ENCODE measurements around the gene DIS3L2. TPM values are rescaled to one million over a fixed set of nuclear protein-coding genes. Genes with fewer than 3 reads are reported as not detected.
"Not testable (repeated sequence)": the region's sequence is repeated elsewhere in the genome, so short reads cannot be mapped to it uniquely, and the experiment has no call there.

The DIS3L2 gene
- total and polyA plus RNA-seq, 5 donors from 2014 or later: 10.9 to 76.9 (median 21.0) TPM

GRCh38 chr2:232330068-232330999 is 368.8 kb downstream of the DIS3L2 start:
- H3K36me3 Mint-ChIP-seq: no peaks in the 10 kb centered on the region
- H3K27me3 Mint-ChIP-seq: no peaks in the 10 kb centered on the region
- H3K4me1 Mint-ChIP-seq: peaks cover 0 to 9% (median 5%) of the 10 kb centered on the region in 4 donors

GRCh38 chr2:232331061-232331460 is 369.5 kb downstream of the DIS3L2 start:
- DNase-seq; H3K4me1 Mint-ChIP-seq; H3K4me3 ChIP-seq (ENCODE audit: low read depth, low read length); H3K27me3 Mint-ChIP-seq; H3K27me3 ChIP-seq (ENCODE audit: control insufficient read depth, insufficient read depth, low read length); H3K4me3 Mint-ChIP-seq; H3K9me3 ChIP-seq (ENCODE audit: control insufficient read depth in 2 of 2, low read length in 2 of 2); H3K9me3 Mint-ChIP-seq; ATAC-seq (ENCODE audit: low read depth in 2 of 2); H3K27ac Mint-ChIP-seq; H3K36me3 Mint-ChIP-seq; H3K4me1 ChIP-seq (ENCODE audit: control insufficient read depth, insufficient read depth, low read length, poor library complexity, severe bottlenecking); H3K36me3 ChIP-seq (ENCODE audit: control insufficient read depth, insufficient read depth, low read length); H3K27ac ChIP-seq (ENCODE audit: insufficient read depth, low read length, poor library complexity, severe bottlenecking): not testable (repeated sequence)

More at GRCh38 chr2:232330068-232330999, 368.8 kb downstream of the DIS3L2 start:
- H3K4me3 ChIP-seq (ENCODE audit: low read depth, low read length): no peak overlapping the region
- Mint-ChIP-seq H3K9me3 (no peaks in the 10 kb centered on the region), H3K4me3 (no peak overlapping the region), H3K27ac (no peak overlapping the region)
- ATAC-seq (ENCODE audit: low read depth in 2 of 2) (no peak), DNase-seq (no peak)
- no peaks in the 10 kb centered on the region for H3K27me3 ChIP-seq (ENCODE audit: control insufficient read depth, insufficient read depth, low read length)
- H3K9me3 ChIP-seq (ENCODE audit: control insufficient read depth in 2 of 2, low read length in 2 of 2): no peaks in the 10 kb centered on the region
- peaks cover 6% of the 10 kb centered on the region for H3K4me1 ChIP-seq (ENCODE audit: control insufficient read depth, insufficient read depth, low read length, poor library complexity, severe bottlenecking)
- H3K27ac ChIP-seq (ENCODE audit: insufficient read depth, low read length, poor library complexity, severe bottlenecking): no peak overlapping the region
- no peaks in the 10 kb centered on the region for H3K36me3 ChIP-seq (ENCODE audit: control insufficient read depth, insufficient read depth, low read length)

- H3K4me1 Mint-ChIP-seq; H3K27ac Mint-ChIP-seq; H3K4me1 ChIP-seq (ENCODE audit: control insufficient read depth, insufficient read depth, low read length, poor library complexity, severe bottlenecking); H3K9me3 Mint-ChIP-seq; H3K27ac ChIP-seq (ENCODE audit: insufficient read depth, low read length, poor library complexity, severe bottlenecking); H3K27me3 ChIP-seq (ENCODE audit: control insufficient read depth, insufficient read depth, low read length); ATAC-seq (ENCODE audit: low read depth in 2 of 2); H3K4me3 ChIP-seq (ENCODE audit: low read depth, low read length); H3K36me3 Mint-ChIP-seq; DNase-seq; H3K9me3 ChIP-seq (ENCODE audit: control insufficient read depth in 2 of 2, low read length in 2 of 2); H3K27me3 Mint-ChIP-seq; H3K4me3 Mint-ChIP-seq; H3K36me3 ChIP-seq (ENCODE audit: control insufficient read depth, insufficient read depth, low read length): not testable (repeated sequence)
Measured at GRCh38 chr2:232331641-232332040, 370.1 kb downstream of the DIS3L2 start.

GRCh38 chr2:232332244-232332939 is 370.9 kb downstream of the DIS3L2 start:
- not testable (repeated sequence) for H3K9me3 Mint-ChIP-seq; H3K4me1 ChIP-seq (ENCODE audit: control insufficient read depth, insufficient read depth, low read length, poor library complexity, severe bottlenecking); H3K4me3 Mint-ChIP-seq; H3K27me3 ChIP-seq (ENCODE audit: control insufficient read depth, insufficient read depth, low read length); H3K27ac ChIP-seq (ENCODE audit: insufficient read depth, low read length, poor library complexity, severe bottlenecking); H3K27ac Mint-ChIP-seq; H3K36me3 Mint-ChIP-seq; H3K4me3 ChIP-seq (ENCODE audit: low read depth, low read length); H3K27me3 Mint-ChIP-seq; H3K9me3 ChIP-seq (ENCODE audit: control insufficient read depth in 2 of 2, low read length in 2 of 2); ATAC-seq (ENCODE audit: low read depth in 2 of 2); H3K4me1 Mint-ChIP-seq; H3K36me3 ChIP-seq (ENCODE audit: control insufficient read depth, insufficient read depth, low read length); DNase-seq

GRCh38 chr2:232332940-232333259 is 371.4 kb downstream of the DIS3L2 start:
- no peaks in the 10 kb centered on the region for H3K36me3 ChIP-seq (ENCODE audit: control insufficient read depth, insufficient read depth, low read length)
- no peak overlapping the region for H3K27ac ChIP-seq (ENCODE audit: insufficient read depth, low read length, poor library complexity, severe bottlenecking)
- Mint-ChIP-seq H3K27ac (no peak overlapping the region), H3K36me3 (no peaks in the 10 kb centered on the region), H3K9me3 (no peaks in the 10 kb centered on the region), H3K4me3 (no peak overlapping the region), H3K4me1 (no peaks in the 10 kb centered on the region), H3K27me3 (no peaks in the 10 kb centered on the region)
- H3K4me3 ChIP-seq (ENCODE audit: low read depth, low read length): no peak overlapping the region
- DNase-seq (no peak), ATAC-seq (ENCODE audit: low read depth in 2 of 2) (no peak)
- no peaks in the 10 kb centered on the region for H3K27me3 ChIP-seq (ENCODE audit: control insufficient read depth, insufficient read depth, low read length)
- H3K9me3 ChIP-seq (ENCODE audit: control insufficient read depth in 2 of 2, low read length in 2 of 2): no peaks in the 10 kb centered on the region
- no peaks in the 10 kb centered on the region for H3K4me1 ChIP-seq (ENCODE audit: control insufficient read depth, insufficient read depth, low read length, poor library complexity, severe bottlenecking)

- H3K36me3 Mint-ChIP-seq: no peaks in the 10 kb centered on the region
- DNase-seq: no peak
- Histone ChIP-seq H3K4me3 (ENCODE audit: low read depth, low read length) (no peak overlapping the region), H3K27me3 (ENCODE audit: control insufficient read depth, insufficient read depth, low read length) (no peaks in the 10 kb centered on the region), H3K4me1 (ENCODE audit: control insufficient read depth, insufficient read depth, low read length, poor library complexity, severe bottlenecking) (no peaks in the 10 kb centered on the region), H3K27ac (ENCODE audit: insufficient read depth, low read length, poor library complexity, severe bottlenecking) (no peak overlapping the region), H3K9me3 (ENCODE audit: control insufficient read depth in 2 of 2, low read length in 2 of 2) (no peaks in the 10 kb centered on the region), H3K36me3 (ENCODE audit: control insufficient read depth, insufficient read depth, low read length) (no peaks in the 10 kb centered on the region)
- H3K9me3 Mint-ChIP-seq: no peaks in the 10 kb centered on the region
- no peaks in the 10 kb centered on the region for H3K27me3 Mint-ChIP-seq
- no peak overlapping the region for H3K27ac Mint-ChIP-seq
- H3K4me3 Mint-ChIP-seq: no peak overlapping the region
- ATAC-seq (ENCODE audit: low read depth in 2 of 2): no peak
- no peaks in the 10 kb centered on the region for H3K4me1 Mint-ChIP-seq
Measured at GRCh38 chr2:232333361-232334135, 372.0 kb downstream of the DIS3L2 start.

GRCh38 chr2:232334136-232334884 is 372.8 kb downstream of the DIS3L2 start:
- not testable (repeated sequence) for H3K9me3 Mint-ChIP-seq; H3K4me3 ChIP-seq (ENCODE audit: low read depth, low read length); ATAC-seq (ENCODE audit: low read depth in 2 of 2); H3K36me3 ChIP-seq (ENCODE audit: control insufficient read depth, insufficient read depth, low read length); H3K9me3 ChIP-seq (ENCODE audit: control insufficient read depth in 2 of 2, low read length in 2 of 2); H3K27ac ChIP-seq (ENCODE audit: insufficient read depth, low read length, poor library complexity, severe bottlenecking); H3K36me3 Mint-ChIP-seq; H3K27me3 ChIP-seq (ENCODE audit: control insufficient read depth, insufficient read depth, low read length); H3K4me3 Mint-ChIP-seq; H3K27me3 Mint-ChIP-seq; H3K4me1 Mint-ChIP-seq; H3K4me1 ChIP-seq (ENCODE audit: control insufficient read depth, insufficient read depth, low read length, poor library complexity, severe bottlenecking); DNase-seq; H3K27ac Mint-ChIP-seq

All from CD4-positive, CD25-positive, alpha-beta regulatory T cell (primary cell).